GM12873 (cell line): ENCODE data around the gene RXFP1.

ENCODE experiments used
- TF ChIP-seq, protein P1 (sequence below): IDR thresholded peaks from 2 replicates; pipeline ENCODE4 v1.5.1; 2012; ENCODE audit warnings: low read depth, mild to moderate bottlenecking, moderate library complexity, low read length, control low read depth; ENCODE audit not compliant: insufficient read depth; ENCODE audit errors: missing control alignments

RXFP1 gene

DNA sequence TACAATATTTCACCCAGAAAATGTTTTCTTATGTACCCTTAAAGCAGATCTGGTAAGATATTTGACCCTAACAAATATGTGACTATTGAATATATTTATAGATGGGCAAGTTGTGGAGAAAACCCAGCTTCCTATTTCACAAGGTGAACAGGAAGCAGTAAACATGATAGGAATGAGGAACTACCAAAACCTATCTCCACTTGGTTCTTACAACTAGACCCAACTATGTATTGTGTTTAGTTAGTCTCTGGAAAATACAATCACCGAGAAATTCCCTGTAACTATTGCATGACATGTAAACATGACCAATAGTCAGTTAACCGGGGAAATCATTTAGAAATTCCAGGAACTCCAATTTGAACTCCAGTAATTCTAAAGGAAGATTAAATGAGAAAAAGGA is 8.4 kb upstream of the RXFP1 start:
- TF ChIP-seq, protein P1, sequence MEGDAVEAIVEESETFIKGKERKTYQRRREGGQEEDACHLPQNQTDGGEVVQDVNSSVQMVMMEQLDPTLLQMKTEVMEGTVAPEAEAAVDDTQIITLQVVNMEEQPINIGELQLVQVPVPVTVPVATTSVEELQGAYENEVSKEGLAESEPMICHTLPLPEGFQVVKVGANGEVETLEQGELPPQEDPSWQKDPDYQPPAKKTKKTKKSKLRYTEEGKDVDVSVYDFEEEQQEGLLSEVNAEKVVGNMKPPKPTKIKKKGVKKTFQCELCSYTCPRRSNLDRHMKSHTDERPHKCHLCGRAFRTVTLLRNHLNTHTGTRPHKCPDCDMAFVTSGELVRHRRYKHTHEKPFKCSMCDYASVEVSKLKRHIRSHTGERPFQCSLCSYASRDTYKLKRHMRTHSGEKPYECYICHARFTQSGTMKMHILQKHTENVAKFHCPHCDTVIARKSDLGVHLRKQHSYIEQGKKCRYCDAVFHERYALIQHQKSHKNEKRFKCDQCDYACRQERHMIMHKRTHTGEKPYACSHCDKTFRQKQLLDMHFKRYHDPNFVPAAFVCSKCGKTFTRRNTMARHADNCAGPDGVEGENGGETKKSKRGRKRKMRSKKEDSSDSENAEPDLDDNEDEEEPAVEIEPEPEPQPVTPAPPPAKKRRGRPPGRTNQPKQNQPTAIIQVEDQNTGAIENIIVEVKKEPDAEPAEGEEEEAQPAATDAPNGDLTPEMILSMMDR: no peak

DNA sequence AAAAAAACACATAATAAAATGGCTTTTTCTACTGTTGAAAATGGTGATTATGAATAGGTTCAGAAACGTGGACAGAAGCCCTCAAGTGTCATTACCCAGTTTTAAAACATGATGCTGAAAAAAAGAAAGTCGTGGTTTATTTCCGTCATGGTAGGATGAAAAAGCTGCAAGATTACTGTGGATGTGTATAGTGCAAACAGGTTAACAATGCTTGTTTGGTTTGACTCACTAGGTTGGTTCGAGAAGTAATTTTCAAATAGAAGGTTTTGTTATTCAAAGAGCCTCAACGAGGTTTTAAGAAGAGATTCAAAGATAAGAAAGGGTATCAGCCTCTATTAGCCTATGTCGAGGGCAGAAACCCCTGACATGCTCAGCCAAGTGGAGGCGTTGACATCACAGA is 2.5 kb upstream of the RXFP1 start:
- TF ChIP-seq, protein P1: no peak

DNA sequence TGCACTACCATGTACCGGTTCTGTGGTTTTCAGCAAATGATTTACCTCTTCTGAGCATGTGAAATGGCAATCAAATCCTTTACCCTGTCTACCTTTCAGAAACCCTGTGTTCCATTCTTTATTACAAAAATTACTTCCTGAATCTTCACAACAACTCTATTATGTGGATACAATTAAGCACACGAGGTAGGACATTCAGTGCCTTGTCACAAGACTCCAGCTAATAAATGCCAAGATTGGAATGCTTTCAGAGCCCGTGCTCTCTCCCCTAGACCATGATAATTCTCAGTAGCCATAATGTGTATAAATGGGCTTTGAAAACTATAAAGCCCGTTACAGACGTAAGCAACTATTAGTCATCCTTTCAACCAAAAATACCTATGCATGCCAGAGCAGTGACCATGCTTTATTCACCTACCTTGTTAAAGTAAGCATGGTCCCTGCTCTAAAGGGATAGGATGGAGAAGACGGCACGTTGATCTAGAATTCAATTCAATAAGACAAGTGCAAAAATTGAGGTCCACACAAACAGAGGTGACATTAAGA is 2.4 kb downstream of the RXFP1 start:
- TF ChIP-seq, protein P1: no peak

DNA sequence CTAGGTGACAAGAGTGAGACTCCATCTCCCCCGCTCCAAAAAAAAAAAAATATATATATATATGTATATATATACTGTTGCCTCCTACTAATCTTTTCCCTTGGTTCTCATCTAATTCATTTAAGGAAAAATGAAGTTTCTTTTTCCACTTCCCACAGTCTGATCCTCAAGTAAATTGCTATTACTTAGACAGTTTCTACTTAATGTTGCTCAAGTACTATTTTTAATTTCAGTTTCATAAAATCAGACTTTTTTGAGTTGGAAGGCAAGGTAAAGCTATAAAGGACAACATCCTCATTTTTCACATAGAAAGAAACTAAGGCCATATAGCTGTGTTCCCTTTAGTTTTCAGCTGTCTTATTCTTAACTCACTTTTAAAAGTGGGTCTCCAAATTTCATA is 5.8 kb downstream of the RXFP1 start:
- TF ChIP-seq, protein P1: no peak

DNA sequence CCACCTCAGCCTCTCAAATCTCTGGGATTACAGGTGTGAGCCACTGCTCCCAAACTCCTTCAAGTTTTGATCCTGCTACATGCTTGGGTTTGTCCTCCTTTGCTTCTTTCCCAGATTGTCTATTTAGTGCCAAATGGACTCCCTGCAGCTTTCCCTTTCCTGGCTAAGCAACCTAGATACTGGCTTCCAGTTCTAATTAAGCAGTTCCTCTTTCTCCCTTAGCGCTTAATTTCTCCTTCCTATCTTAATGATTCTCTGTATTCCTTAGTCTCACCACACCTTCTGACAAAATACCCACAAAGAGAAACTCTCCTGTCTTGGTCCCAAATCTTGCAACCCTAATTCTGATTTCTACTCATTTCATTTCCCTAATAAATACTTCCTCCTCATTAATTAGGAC is 7.8 kb downstream of the RXFP1 start:
- TF ChIP-seq, protein P1: no peak

DNA sequence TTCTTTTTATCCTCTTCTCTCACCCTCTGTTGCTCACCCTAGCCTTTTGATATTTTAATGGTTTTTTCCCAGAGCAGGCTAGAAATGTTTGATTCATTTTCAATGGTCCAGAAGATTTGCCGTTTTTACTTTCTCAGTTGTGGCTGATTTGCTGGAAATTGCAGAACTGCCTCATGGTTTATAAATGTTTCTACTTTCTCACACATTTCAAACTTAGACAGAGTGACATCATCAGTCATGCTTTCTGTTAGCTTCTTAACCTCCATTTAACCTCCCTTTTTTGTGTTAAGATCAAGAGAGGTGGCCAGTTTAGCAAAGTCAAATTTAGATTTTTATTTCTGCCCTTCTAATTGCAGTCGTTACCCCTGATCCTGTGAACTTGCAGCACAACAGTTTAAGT is 8.7 kb downstream of the RXFP1 start:
- TF ChIP-seq, protein P1: no peak

DNA sequence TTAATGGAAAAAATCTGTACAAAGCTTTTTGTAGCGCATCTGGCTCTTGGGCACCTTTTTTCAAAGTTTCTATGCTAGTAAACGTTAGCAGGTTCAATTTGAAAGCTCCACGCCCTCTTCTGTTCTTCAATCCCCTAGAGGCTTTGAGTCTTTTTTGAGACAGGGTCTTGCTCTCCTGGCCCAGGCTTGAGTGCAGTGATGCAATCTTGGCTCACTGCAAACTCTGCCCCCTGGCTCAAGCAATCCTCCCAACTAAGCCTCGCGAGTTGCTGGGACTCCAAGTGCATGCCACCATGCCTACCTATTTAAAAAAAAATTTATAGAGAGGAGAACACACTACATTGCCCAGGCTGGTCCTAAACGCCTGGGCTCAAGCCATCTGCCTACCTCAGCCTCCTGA is 9.2 kb downstream of the RXFP1 start:
- TF ChIP-seq, protein P1: no peak
